Stimulated activated CD4-positive, alpha-beta T cell treated with anti-CD3 and anti-CD28 coated beads, Interleukin-1b, Interleukin-23, amount 100 ng/mL, for 1 hour (primary cell): ENCODE data around the gene RALGAPB.

Experiments
- DNase-seq, 2 donors: peaks; one replicate each; pipeline ENCODE4 v3.0.0-alpha.2; 2020; ENCODE audit warnings: low read depth in 2 of 2

The RALGAPB gene

GRCh38 chr20:38609815-38610214 lies 137.2 kb downstream of the RALGAPB start:
- DNase-seq: no peak

DNA sequence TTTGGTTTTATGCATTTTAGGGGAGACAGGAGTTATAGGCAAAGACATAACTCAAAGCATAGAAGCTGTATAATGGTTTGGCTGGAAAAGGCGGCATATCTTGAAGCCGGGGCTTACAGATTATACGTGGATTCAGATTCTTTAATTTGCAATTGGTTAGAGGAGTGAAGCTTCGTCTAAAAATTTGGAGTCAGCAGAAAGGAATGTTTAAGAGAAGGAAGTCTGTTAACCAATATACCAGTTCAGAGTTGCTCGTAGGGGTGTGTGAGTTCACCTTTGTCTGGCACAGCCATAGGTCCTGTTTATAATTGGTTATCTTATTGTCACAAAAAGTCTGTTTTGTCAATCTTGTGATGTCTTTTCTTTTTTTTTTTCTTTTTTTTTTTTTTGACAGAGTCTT lies 137.9 kb downstream of the RALGAPB start:
- DNase-seq: no peak

GRCh38 chr20:38612751-38613515 lies 140.3 kb downstream of the RALGAPB start:
- no peak for DNase-seq

GRCh38 chr20:38615283-38615682 lies 142.6 kb downstream of the RALGAPB start:
- DNase-seq: no peak

GRCh38 chr20:38616457-38616856 lies 143.8 kb downstream of the RALGAPB start:
- no peak for DNase-seq

DNA sequence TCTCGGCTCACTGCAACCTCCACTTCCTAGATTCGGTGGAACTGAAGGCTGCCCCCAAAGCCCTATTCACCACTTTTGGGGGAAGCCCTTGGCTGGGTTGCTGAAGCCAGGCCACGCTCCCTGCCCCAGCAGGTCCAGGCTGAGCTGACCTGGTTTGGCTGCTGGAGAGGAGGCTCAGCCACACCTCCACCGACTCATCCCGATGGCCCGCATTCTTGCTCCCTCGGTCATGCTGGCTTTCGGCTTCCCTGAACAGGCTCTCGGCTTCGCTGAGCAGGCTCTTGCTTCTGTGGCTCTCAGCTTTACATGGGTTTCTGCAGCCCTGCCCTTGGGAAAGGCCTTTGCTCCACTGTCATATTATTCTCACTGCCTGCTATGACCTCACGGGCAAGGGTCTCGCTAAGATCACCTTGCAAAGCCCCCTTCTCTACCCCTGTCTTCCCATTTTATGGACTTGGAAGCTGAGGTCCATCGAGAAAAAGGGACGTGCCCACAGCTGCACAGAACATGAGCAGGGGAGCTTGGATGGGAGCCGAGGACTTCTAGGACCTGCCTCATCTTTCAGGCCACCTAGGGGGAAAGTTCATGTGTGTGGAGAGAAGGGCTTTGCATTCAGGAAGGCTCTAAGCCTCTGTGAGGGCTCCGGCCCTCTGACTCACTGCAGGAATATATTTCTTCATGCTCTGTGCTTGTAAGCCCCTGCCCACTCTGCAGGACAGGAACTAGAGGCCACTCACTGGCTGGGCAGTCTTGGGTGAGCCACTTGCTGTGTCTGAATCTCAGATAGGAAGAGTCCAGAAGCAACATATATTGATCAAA lies 144.6 kb downstream of the RALGAPB start:
- DNase-seq: no peak

- DNase-seq: no peak
Observed at GRCh38 chr20:38617830-38618196, 145.2 kb downstream of the RALGAPB start.

- no peak for DNase-seq
Observed at GRCh38 chr20:38620441-38620840, 147.8 kb downstream of the RALGAPB start.

- DNase-seq: no peak
Observed at GRCh38 chr20:38623061-38623460, 150.4 kb downstream of the RALGAPB start.

DNA sequence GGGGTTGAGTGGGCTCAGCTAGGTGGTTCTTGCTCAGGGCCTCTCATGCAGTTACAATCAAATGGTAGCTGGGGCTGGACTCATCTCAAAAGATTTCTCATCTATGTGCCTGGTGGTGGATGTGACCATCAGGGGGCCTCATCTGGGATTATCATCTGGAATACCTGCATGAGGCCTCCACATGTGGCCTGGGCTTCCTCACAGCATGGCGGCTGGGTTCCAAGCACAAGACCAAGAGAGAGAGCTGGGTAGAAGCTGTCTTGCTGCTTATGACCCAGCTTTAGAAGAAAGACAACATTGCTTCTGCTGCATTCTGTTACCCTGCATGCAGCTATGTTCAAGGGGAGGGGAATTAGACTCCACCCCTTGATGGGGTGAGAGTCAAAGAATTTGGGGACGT lies 151.4 kb downstream of the RALGAPB start:
- no peak for DNase-seq

DNA sequence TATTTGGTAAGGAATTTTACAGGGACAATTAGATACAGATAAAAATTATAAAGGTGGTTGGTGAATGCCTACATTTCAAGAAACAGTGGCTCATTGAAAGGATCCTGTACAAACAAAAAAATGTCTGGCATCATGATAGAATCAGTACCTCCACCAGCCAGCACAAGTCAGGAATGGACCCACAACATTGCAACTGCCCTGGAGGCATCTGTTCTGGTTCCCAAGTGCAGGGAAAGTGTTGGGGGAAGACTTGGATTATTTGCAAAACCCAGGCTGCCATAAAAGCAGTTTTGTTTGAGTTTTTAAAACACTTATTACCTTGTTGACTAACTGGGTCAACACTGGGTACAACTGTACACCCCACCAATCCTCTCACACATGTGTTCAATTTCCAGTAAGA lies 153.3 kb downstream of the RALGAPB start:
- DNase-seq: no peak

DNA sequence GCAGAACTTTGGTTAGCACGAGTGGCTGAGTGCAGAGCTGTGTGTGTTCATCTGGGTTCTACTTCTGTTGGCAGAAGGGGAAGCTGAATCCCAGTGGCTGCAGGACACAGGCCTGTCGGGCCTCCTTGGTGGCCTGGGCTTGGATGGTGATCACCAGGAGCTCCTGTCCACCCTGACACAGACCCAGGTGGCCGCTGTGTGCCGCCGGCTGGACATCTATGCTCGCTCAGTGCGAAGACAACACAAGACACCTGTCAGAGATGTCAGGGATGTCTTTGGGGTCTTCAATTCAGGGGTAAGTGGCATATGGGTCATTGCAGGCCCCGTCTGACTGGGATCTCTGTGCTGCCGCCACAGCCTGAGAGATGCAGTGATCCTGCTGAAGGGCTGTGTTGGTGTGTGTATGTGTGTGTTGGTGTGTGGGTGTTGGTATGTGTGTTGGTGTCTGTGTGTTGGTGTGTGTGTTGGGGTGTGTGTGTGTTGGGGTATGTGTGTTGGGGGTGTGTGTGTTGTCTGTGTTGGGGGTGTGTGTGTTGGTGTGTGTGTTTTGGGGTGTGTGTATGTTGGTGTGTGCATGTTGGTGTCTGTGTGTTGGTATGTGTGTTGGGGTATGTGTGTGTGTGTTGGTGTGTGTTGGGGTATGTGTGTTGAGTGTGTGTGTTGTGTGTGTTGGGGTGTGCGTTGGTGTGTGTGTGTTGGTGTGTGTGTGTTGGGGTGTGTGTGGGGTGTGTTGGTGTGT lies 154.4 kb downstream of the RALGAPB start:
- DNase-seq: no peak
